Measurements from ENCODE around the gene RNF126. TPM values are rescaled to one million over a fixed set of nuclear protein-coding genes. Genes with fewer than 3 reads are reported as not detected.

The RNF126 gene
- total RNA-seq, 1 experiment from 2014 or later = 61.2 TPM

DNA sequence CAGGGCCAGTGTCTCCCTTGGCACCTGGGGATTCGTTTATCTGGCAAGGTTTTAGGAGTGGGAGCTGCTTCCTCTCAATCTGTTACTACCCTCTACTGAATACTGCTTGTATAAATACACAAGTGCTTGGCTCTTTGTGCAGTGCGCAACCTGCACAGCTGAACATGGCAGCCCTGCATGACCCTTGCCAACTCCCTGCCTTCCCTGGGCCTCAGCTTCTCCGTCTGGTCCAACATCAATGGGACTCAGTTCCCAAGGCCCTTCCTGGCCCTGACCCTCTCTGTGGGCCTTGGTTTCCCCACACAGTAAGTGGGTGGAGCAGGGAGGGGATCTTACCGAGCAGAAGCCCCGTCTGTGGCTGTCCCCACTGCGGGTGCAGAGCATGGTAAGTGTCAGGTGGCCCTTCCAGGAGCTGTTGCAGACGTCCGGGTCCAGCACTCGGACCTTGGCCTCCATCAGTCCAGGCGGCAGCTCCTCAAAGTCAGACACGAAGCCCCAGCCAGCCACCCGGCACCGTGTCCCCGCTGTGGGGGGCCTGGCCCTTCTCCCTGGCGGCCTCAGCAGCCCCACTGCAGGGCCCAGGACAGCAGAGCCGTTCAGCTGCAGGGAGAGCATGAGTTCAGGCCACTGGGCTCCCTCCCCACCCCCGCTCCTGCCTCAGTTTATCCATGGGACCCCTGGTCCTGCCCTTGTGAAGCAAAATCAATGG, 23.7 kb upstream of the RNF126 start:
- POLR2A ChIA-PET = no interaction called here
- CTCF ChIA-PET = interaction anchor here (0.7 kb wide), 1 partner anchor 1774 kb away, joined by 5 read pairs; no protein-coding TSS in a partner anchor
- no peaks in the 10 kb centered on the region for H3K27me3 ChIP-seq (ENCODE audit: control insufficient read depth, insufficient read depth, low read length)
- no peaks in the 10 kb centered on the region for H3K36me3 ChIP-seq (ENCODE audit: control insufficient read depth, insufficient read depth, low read length)
- no peak overlapping the region for H3K27ac ChIP-seq (ENCODE audit: low read length)
- no peaks in the 10 kb centered on the region for H3K4me1 ChIP-seq (ENCODE audit: control insufficient read depth, insufficient read depth, low read length)
- no peak overlapping the region for H3K4me3 ChIP-seq (ENCODE audit: low read depth in 2 of 2, low read length in 2 of 2)
- no peaks in the 10 kb centered on the region for H3K9me3 ChIP-seq (ENCODE audit: control insufficient read depth, insufficient read depth, low read depth, low read length)
- ATAC-seq = no peak
- intact Hi-C loops (cut with micrococcal nuclease; ENCODE audit: unreplicated experiment) = no loop called here
- DNase-seq (ENCODE audit: low read depth, low spot score) = no peak
- BruUV-seq (replicated peaks) = no TSS peak
- in situ Hi-C loops (cut with HindIII; ENCODE audit: low pct_unique_long_range_greater_than_20kb, low sequenced_read_pairs) = no loop called here
- TF ChIP-seq, protein P1, sequence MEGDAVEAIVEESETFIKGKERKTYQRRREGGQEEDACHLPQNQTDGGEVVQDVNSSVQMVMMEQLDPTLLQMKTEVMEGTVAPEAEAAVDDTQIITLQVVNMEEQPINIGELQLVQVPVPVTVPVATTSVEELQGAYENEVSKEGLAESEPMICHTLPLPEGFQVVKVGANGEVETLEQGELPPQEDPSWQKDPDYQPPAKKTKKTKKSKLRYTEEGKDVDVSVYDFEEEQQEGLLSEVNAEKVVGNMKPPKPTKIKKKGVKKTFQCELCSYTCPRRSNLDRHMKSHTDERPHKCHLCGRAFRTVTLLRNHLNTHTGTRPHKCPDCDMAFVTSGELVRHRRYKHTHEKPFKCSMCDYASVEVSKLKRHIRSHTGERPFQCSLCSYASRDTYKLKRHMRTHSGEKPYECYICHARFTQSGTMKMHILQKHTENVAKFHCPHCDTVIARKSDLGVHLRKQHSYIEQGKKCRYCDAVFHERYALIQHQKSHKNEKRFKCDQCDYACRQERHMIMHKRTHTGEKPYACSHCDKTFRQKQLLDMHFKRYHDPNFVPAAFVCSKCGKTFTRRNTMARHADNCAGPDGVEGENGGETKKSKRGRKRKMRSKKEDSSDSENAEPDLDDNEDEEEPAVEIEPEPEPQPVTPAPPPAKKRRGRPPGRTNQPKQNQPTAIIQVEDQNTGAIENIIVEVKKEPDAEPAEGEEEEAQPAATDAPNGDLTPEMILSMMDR (IDR thresholded peaks at IDR 0.05) = no peak
- TF ChIP-seq TCF7L2 (IDR thresholded peaks at IDR 0.05; ENCODE audit: low read depth, low read length) (no peak), SIN3A (IDR thresholded peaks at IDR 0.05; ENCODE audit: borderline replicate concordance, insufficient read depth, low read depth, low read length) (no peak), POLR2AphosphoS5 (IDR thresholded peaks at IDR 0.05; ENCODE audit: low read depth, low read length) (no peak)
- TF ChIP-seq, protein P2, sequence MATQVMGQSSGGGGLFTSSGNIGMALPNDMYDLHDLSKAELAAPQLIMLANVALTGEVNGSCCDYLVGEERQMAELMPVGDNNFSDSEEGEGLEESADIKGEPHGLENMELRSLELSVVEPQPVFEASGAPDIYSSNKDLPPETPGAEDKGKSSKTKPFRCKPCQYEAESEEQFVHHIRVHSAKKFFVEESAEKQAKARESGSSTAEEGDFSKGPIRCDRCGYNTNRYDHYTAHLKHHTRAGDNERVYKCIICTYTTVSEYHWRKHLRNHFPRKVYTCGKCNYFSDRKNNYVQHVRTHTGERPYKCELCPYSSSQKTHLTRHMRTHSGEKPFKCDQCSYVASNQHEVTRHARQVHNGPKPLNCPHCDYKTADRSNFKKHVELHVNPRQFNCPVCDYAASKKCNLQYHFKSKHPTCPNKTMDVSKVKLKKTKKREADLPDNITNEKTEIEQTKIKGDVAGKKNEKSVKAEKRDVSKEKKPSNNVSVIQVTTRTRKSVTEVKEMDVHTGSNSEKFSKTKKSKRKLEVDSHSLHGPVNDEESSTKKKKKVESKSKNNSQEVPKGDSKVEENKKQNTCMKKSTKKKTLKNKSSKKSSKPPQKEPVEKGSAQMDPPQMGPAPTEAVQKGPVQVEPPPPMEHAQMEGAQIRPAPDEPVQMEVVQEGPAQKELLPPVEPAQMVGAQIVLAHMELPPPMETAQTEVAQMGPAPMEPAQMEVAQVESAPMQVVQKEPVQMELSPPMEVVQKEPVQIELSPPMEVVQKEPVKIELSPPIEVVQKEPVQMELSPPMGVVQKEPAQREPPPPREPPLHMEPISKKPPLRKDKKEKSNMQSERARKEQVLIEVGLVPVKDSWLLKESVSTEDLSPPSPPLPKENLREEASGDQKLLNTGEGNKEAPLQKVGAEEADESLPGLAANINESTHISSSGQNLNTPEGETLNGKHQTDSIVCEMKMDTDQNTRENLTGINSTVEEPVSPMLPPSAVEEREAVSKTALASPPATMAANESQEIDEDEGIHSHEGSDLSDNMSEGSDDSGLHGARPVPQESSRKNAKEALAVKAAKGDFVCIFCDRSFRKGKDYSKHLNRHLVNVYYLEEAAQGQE (IDR thresholded peaks at IDR 0.05; ENCODE audit: insufficient read depth in 1 of 2, low read depth in 2 of 2, low read length in 1 of 2) = no peak

DNA sequence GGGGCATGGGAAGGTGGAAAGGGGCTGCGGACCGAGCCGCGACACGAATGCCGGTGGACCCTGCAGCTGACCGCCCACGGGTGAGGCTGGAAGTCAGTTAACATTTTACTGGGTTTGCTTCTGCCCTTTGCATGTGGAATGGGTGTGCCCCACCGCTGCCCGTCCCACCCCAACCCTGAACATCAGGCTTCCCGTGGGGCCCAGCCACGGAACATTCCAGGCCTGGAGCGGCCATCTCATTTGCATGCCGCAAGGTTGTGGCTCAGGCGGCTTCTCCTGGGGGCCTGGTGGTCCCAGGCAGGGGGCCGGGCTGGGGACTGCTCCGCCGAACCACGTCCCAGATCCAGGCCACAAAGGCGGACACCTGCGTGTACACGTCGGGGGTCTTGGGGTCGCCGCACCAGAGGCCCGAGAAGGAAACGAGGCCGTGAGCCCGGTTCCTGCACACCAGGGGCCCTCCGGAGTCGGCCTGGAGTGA, 22.5 kb upstream of the RNF126 start:
- ATAC-seq (no peak), DNase-seq (ENCODE audit: low read depth, low spot score) (no peak)
- TF ChIP-seq POLR2AphosphoS5 (IDR thresholded peaks at IDR 0.05; ENCODE audit: low read depth, low read length) (no peak), SIN3A (IDR thresholded peaks at IDR 0.05; ENCODE audit: borderline replicate concordance, insufficient read depth, low read depth, low read length) (no peak)
- TF ChIP-seq, protein P1 (IDR thresholded peaks at IDR 0.05) = no peak
- TF ChIP-seq, protein P2 (IDR thresholded peaks at IDR 0.05; ENCODE audit: insufficient read depth in 1 of 2, low read depth in 2 of 2, low read length in 1 of 2) = no peak
- H3K27me3 ChIP-seq (ENCODE audit: control insufficient read depth, insufficient read depth, low read length) = no peaks in the 10 kb centered on the region
- intact Hi-C loops (cut with micrococcal nuclease; ENCODE audit: unreplicated experiment) = no loop called here
- H3K4me3 ChIP-seq (ENCODE audit: low read depth in 2 of 2, low read length in 2 of 2) = no peak overlapping the region
- H3K4me1 ChIP-seq (ENCODE audit: control insufficient read depth, insufficient read depth, low read length) = no peaks in the 10 kb centered on the region
- no TSS peak for BruUV-seq (replicated peaks)
- in situ Hi-C loops (cut with HindIII; ENCODE audit: low pct_unique_long_range_greater_than_20kb, low sequenced_read_pairs) = no loop called here
- no peaks in the 10 kb centered on the region for H3K36me3 ChIP-seq (ENCODE audit: control insufficient read depth, insufficient read depth, low read length)
- POLR2A ChIA-PET = no interaction called here
- no peak overlapping the region for H3K27ac ChIP-seq (ENCODE audit: low read length)
- CTCF ChIA-PET = no interaction called here
- no peaks in the 10 kb centered on the region for H3K9me3 ChIP-seq (ENCODE audit: control insufficient read depth, insufficient read depth, low read depth, low read length)

All from Panc1 (cell line).